Natural killer cell (primary cell): Measurements from ENCODE around the gene MT1A. TPM values are rescaled to one million over a fixed set of nuclear protein-coding genes. Genes with fewer than 3 reads are reported as not detected.

ENCODE experiments used
- ATAC-seq, 3 donors: fragments of 150-1000 bp in 2 of 3; fragments of 200-7000 bp in 1 of 3; cut with Tn5 transposase; 1 replicate in 1 of 3; 2 replicates in 2 of 3; pipeline ENCODE4 v1.10.0; 2021; ENCODE audit warnings: mild to moderate bottlenecking in 2 of 3, moderate library complexity in 2 of 3
- DNase-seq, 2 donors: peaks; one replicate each; pipeline versions ENCODE4 v3.0.0 to v3.0.0-alpha.2; 2013 to 2021; ENCODE audit warnings: mixed read lengths in 1 of 2
- H3K27ac ChIP-seq: one replicate; pipeline ENCODE4 v1.5.1; 2013; ENCODE audit warnings: mild to moderate bottlenecking, low read length
- H3K27me3 ChIP-seq: one replicate; pipeline ENCODE4 v1.6.1; 2013; ENCODE audit warnings: low read length; ENCODE audit not compliant: control insufficient read depth, insufficient read depth
- H3K36me3 ChIP-seq: one replicate; pipeline ENCODE4 v1.6.1; 2013; ENCODE audit warnings: low read length; ENCODE audit not compliant: control insufficient read depth, insufficient read depth
- H3K4me1 ChIP-seq: one replicate; pipeline ENCODE4 v1.6.1; 2013; ENCODE audit warnings: low read length; ENCODE audit not compliant: control insufficient read depth, insufficient read depth
- H3K4me3 ChIP-seq: one replicate; pipeline ENCODE4 v1.5.1; 2013; ENCODE audit warnings: low read length
- H3K9me3 ChIP-seq: one replicate; pipeline ENCODE4 v1.6.1; 2013; ENCODE audit warnings: low read length; ENCODE audit not compliant: control insufficient read depth, insufficient read depth
- H3K27ac Mint-ChIP-seq, 2 donors: one replicate each; pipeline ENCODE4 v1.8.0; 2022; ENCODE audit warnings: mild to moderate bottlenecking in 2 of 2, mixed read lengths in 2 of 2, moderate library complexity in 1 of 2
- H3K27me3 Mint-ChIP-seq, 2 donors: one replicate each; pipeline ENCODE4 v1.8.0; 2022; ENCODE audit warnings: low read depth in 2 of 2, mixed read lengths in 2 of 2
- H3K36me3 Mint-ChIP-seq: one replicate; pipeline ENCODE4 v1.8.0; 2022; ENCODE audit warnings: mixed read lengths
- H3K4me1 Mint-ChIP-seq, 2 donors: one replicate each; pipeline ENCODE4 v1.8.0; 2022; ENCODE audit warnings: mixed read lengths in 2 of 2
- H3K4me3 Mint-ChIP-seq: one replicate; pipeline ENCODE4 v1.8.0; 2022; ENCODE audit warnings: mild to moderate bottlenecking, moderate library complexity, mixed read lengths
- H3K9me3 Mint-ChIP-seq, 2 donors: one replicate each; pipeline ENCODE4 v1.8.0; 2022; ENCODE audit warnings: mixed read lengths in 2 of 2
- CTCF ChIP-seq: fragments of 200-600 bp; IDR thresholded peaks from one replicate; pipeline ENCODE4 v1.8.0; 2022; ENCODE audit warnings: antibody characterized with exemption
- WGBS: methylation state at CpG from one replicate; pipeline ENCODE4 v1.1.7; 2013; ENCODE audit warnings: missing lambda C conversion rate; ENCODE audit not compliant: insufficient coverage; 5-methylcytosine and 5-hydroxymethylcytosine counted together
- intact Hi-C: fragments of 100-400 bp; cut with micrococcal nuclease; formaldehyde crosslinking; loops from one replicate; pipeline ENCODE4 v1.14.2; 2022
- total RNA-seq, 4 donors: library from RNA; stranded (reverse); fragments of 120-200 nt in 1 of 4; gene quantifications; one replicate each; pipeline versions ENCODE4 v1.2.3 to v1.2.4, GENCODE V29; 2013 to 2022

Gene MT1A
- total RNA-seq, 3 donors from 2014 or later (not counting 1 experiment from before 2014, with no cell fraction given) = not detected

GRCh38 chr16:56684256-56684925 lies 45.9 kb downstream of the MT1A start:
- WGBS = 79% methylated on average over 3 of the region's 4 CpGs
- no peak overlapping the region for H3K27ac Mint-ChIP-seq
- no peak overlapping the region for H3K27ac ChIP-seq
- no peaks in the 10 kb centered on the region for H3K9me3 Mint-ChIP-seq
- H3K4me3 ChIP-seq = no peak overlapping the region
- intact Hi-C loops = no loop called here
- peaks cover 0 to 12% of the 10 kb centered on the region in 2 donors for H3K27me3 Mint-ChIP-seq
- no peaks in the 10 kb centered on the region for H3K9me3 ChIP-seq
- peak overlapping the region; percentile 53 for H3K4me3 Mint-ChIP-seq
- H3K36me3 ChIP-seq = no peaks in the 10 kb centered on the region
- ATAC-seq (no peak), DNase-seq (no peak)
- H3K4me1 Mint-ChIP-seq = peaks cover 9 to 17% of the 10 kb centered on the region in 2 donors
- peaks cover 20% of the 10 kb centered on the region for H3K4me1 ChIP-seq
- no peaks in the 10 kb centered on the region for H3K36me3 Mint-ChIP-seq
- H3K27me3 ChIP-seq = no peaks in the 10 kb centered on the region
- TF ChIP-seq CTCF = no peak

- H3K4me1 ChIP-seq = peaks cover 20% of the 10 kb centered on the region
- H3K36me3 ChIP-seq = no peaks in the 10 kb centered on the region
- H3K4me1 Mint-ChIP-seq = peaks cover 9 to 17% of the 10 kb centered on the region in 2 donors
- TF ChIP-seq CTCF = no peak
- H3K4me3 Mint-ChIP-seq = no peak overlapping the region
- ATAC-seq (no peak), DNase-seq (no peak)
- H3K4me3 ChIP-seq = no peak overlapping the region
- no peak overlapping the region for H3K27ac ChIP-seq
- H3K9me3 Mint-ChIP-seq = no peaks in the 10 kb centered on the region
- intact Hi-C loops = no loop called here
- H3K36me3 Mint-ChIP-seq = no peaks in the 10 kb centered on the region
- peaks cover 0 to 14% of the 10 kb centered on the region in 2 donors for H3K27me3 Mint-ChIP-seq
- no peak overlapping the region for H3K27ac Mint-ChIP-seq
- WGBS = 86% methylated on average over 3 of the region's 4 CpGs
- no peaks in the 10 kb centered on the region for H3K9me3 ChIP-seq
- no peaks in the 10 kb centered on the region for H3K27me3 ChIP-seq
Measured at GRCh38 chr16:56684926-56685590, 46.6 kb downstream of the MT1A start.

DNA sequence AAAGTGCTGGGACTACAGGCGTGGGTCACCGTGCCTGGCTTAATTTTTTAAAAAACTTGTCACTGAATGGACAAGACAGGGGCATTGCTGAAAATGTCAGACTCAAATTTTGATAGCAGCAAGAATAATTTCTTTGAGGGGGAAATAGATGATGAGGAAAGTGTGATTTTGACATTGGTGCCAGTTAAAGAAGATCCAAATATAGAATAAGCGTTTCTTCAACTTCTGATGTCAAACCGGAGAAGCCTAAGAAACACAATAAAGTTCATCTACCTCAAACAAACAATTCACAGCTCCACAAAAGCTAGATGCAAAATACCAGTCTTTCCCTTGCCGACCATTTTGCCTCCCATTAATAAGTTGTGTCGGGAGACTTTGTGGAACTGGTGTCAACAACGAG lies 48.3 kb downstream of the MT1A start:
- TF ChIP-seq CTCF = no peak
- Histone ChIP-seq H3K36me3 (no peaks in the 10 kb centered on the region), H3K9me3 (no peaks in the 10 kb centered on the region), H3K4me3 (no peak overlapping the region), H3K27ac (no peak overlapping the region), H3K4me1 (peaks cover 17% of the 10 kb centered on the region), H3K27me3 (no peaks in the 10 kb centered on the region)
- no peaks in the 10 kb centered on the region for H3K36me3 Mint-ChIP-seq
- DNase-seq = no peak
- WGBS = 85% methylated on average over 7 of the region's 7 CpGs
- H3K9me3 Mint-ChIP-seq = no peaks in the 10 kb centered on the region
- no peak for ATAC-seq
- H3K27me3 Mint-ChIP-seq = peaks cover 7 to 20% of the 10 kb centered on the region in 2 donors
- H3K27ac Mint-ChIP-seq = no peak overlapping the region
- intact Hi-C loops = no loop called here
- no peak overlapping the region for H3K4me3 Mint-ChIP-seq
- peaks cover 3 to 11% of the 10 kb centered on the region in 2 donors for H3K4me1 Mint-ChIP-seq
